Gastroesophageal sphincter (tissue), 4 donors: ENCODE measurements around the gene ELOVL6. TPM values are rescaled to one million over a fixed set of nuclear protein-coding genes. Genes with fewer than 3 reads are reported as not detected.
"Not testable (repeated sequence)": the region's sequence is repeated elsewhere in the genome, so short reads cannot be mapped to it uniquely, and the experiment has no call there.

Experiments
- ATAC-seq: fragments of 150-250 bp; one replicate; pipeline ENCODE4 v1.9.1; 2016; ENCODE audit warnings: mild to moderate bottlenecking, moderate library complexity
- H3K27ac ChIP-seq, 4 donors: fragments of 200-600 bp; sonication (generic) in 3 of 4; 1 replicate in 3 of 4; 2 replicates in 1 of 4; pipeline ENCODE4 v1.5.1; 2016 to 2019
- H3K27me3 ChIP-seq: fragments of 200-600 bp; sonication (generic); one replicate; pipeline ENCODE4 v1.5.1; 2019
- H3K36me3 ChIP-seq, 2 donors: fragments of 200-600 bp; sonication (generic); one replicate each; pipeline ENCODE4 v1.5.1; 2019; ENCODE audit warnings: control low read depth in 1 of 2
- H3K4me1 ChIP-seq, 3 donors: fragments of 200-600 bp; sonication (generic); 1 replicate in 2 of 3; 2 replicates in 1 of 3; pipeline ENCODE4 v1.5.1; 2016 to 2019; ENCODE audit warnings: control low read depth in 2 of 3
- H3K4me3 ChIP-seq, 2 donors: fragments of 200-600 bp; sonication (generic); one replicate each; pipeline ENCODE4 v1.5.1; 2019; ENCODE audit warnings: mild to moderate bottlenecking in 1 of 2, moderate library complexity in 1 of 2
- H3K9me3 ChIP-seq, 3 donors: fragments of 200-600 bp; sonication (generic); one replicate each; pipeline ENCODE4 v1.5.1; 2017 to 2019; ENCODE audit warnings: control low read depth in 2 of 3
- EP300 ChIP-seq: sonication (generic); formaldehyde crosslinking; IDR thresholded peaks from one replicate; pipeline ENCODE4 v1.6.1; 2017; ENCODE audit warnings: antibody characterized with exemption, mild to moderate bottlenecking
- POLR2A ChIP-seq, 2 donors: fragments of 450-650 bp; IDR thresholded peaks; one replicate each; pipeline ENCODE4 v1.6.1; 2017; ENCODE audit warnings: antibody characterized with exemption in 2 of 2, mild to moderate bottlenecking in 2 of 2, moderate library complexity in 1 of 2
- POLR2AphosphoS5 ChIP-seq: sonication (generic); formaldehyde crosslinking; IDR thresholded peaks from one replicate; pipeline ENCODE4 v1.6.1; 2017; ENCODE audit warnings: antibody characterized with exemption
- WGBS, 2 donors: methylation state at CpG; one replicate each; pipeline ENCODE4 v1.1.5; 2018; ENCODE audit warnings: low coverage in 1 of 2; 5-methylcytosine and 5-hydroxymethylcytosine counted together
- total RNA-seq, 4 donors: library from RNA; depleted of rRNA; stranded (reverse); fragments of >200 nt; gene quantifications; one replicate each; pipeline ENCODE4 v1.1.0, GENCODE V29; 2016
- TF ChIP-seq, protein P1 (sequence below), 4 experiments: fragments of 200-600 bp in 2 of 4; fragments of 450-650 bp in 2 of 4; sonication (generic) in 1 of 4; IDR thresholded peaks; one replicate each; pipeline ENCODE4 v1.5.1; 2017 to 2019; ENCODE audit warnings: antibody characterized with exemption in 4 of 4, mild to moderate bottlenecking in 2 of 4, moderate library complexity in 2 of 4

Gene ELOVL6
- total RNA-seq, 4 donors from 2014 or later, result 2.7 to 6.0 (median 3.5) TPM

GRCh38 chr4:110049951-110050925, 148.2 kb downstream of the ELOVL6 start:
- no peak overlapping the region for H3K4me3 ChIP-seq
- H3K9me3 ChIP-seq, result no peaks in the 10 kb centered on the region
- H3K36me3 ChIP-seq, result peaks cover 0 to 5% of the 10 kb centered on the region in 2 donors
- no peaks in the 10 kb centered on the region for H3K27me3 ChIP-seq
- TF ChIP-seq POLR2A (IDR thresholded peaks at IDR 0.05) (no peak), POLR2AphosphoS5 (no peak), EP300 (no peak)
- TF ChIP-seq, protein P1, sequence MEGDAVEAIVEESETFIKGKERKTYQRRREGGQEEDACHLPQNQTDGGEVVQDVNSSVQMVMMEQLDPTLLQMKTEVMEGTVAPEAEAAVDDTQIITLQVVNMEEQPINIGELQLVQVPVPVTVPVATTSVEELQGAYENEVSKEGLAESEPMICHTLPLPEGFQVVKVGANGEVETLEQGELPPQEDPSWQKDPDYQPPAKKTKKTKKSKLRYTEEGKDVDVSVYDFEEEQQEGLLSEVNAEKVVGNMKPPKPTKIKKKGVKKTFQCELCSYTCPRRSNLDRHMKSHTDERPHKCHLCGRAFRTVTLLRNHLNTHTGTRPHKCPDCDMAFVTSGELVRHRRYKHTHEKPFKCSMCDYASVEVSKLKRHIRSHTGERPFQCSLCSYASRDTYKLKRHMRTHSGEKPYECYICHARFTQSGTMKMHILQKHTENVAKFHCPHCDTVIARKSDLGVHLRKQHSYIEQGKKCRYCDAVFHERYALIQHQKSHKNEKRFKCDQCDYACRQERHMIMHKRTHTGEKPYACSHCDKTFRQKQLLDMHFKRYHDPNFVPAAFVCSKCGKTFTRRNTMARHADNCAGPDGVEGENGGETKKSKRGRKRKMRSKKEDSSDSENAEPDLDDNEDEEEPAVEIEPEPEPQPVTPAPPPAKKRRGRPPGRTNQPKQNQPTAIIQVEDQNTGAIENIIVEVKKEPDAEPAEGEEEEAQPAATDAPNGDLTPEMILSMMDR (IDR thresholded peaks at IDR 0.05), result peak; percentile 53 to 76 (median 62)
- H3K4me1 ChIP-seq, result no peaks in the 10 kb centered on the region
- WGBS, 2 donors, result 48 to 49% methylated on average over 4 to 9 of the region's 9 CpGs
- no peak overlapping the region for H3K27ac ChIP-seq
- ATAC-seq, result no peak

- TF ChIP-seq POLR2A (IDR thresholded peaks at IDR 0.05), result no peak
- TF ChIP-seq, protein P1 (IDR thresholded peaks at IDR 0.05), result no peak
- no peak for TF ChIP-seq EP300
- no peak for ATAC-seq
- Histone ChIP-seq H3K4me1 (no peaks in the 10 kb centered on the region), H3K27ac (no peak overlapping the region), H3K4me3 (no peak overlapping the region), H3K9me3 (no peaks in the 10 kb centered on the region), H3K36me3 (peaks cover 0 to 5% of the 10 kb centered on the region in 2 donors), H3K27me3 (no peaks in the 10 kb centered on the region)
- 54 to 85% methylated on average over 3 to 5 of the region's 5 CpGs for WGBS, 2 donors
These were observed 151.8 kb downstream of the ELOVL6 start for GRCh38 chr4:110046588-110047049.

DNA sequence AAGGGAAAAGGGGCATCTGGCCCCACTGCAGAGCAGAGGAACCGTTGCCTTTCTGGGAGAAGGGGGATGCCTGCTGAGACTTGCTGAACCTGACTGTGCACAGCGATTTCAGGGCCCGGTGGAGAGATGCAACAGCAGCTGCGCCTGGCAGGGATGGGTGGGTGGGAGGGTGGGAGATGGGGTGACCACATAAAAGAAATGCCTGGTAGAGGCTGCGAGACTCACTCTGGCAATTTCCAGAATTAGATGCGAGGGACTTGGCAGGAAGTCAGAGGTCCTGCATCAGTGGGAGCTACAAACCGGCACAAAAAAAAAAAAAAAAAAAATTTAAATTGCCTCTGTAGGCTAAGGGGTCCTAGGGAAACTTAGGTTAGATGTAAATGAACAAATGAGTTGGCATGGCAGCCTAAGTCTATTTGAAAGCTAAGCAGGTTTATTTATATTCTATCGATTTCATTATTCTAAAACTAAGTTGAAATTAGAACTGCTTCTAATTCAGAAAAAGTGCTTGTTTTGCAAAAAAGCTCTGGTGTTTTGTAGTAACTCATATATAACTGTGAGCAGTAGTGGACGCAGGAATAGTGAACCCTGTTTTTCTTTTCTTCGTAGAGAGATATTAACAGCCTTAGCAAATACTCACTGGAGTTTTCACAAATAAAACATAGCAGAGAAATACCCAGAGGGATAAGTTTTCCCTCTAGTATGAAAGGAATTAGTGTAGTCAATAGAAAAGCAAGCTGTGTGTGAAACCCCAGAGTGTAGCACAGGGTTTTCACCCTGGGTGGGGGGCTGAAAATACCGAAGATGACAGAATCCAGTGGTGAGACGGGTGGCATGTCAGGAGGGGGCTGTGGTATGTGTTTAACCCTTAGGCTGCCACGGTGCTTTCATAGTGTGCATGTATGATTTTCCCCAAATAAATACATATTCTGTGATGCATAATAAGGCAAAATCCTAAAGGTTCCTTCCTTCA, 155.6 kb downstream of the ELOVL6 start:
- H3K4me1 ChIP-seq, result no peaks in the 10 kb centered on the region
- H3K9me3 ChIP-seq, result no peaks in the 10 kb centered on the region
- no peak overlapping the region for H3K27ac ChIP-seq
- ATAC-seq, result no peak
- H3K4me3 ChIP-seq, result no peak overlapping the region
- no peaks in the 10 kb centered on the region for H3K27me3 ChIP-seq
- 25 to 31% methylated on average over 8 to 12 of the region's 13 CpGs for WGBS, 2 donors
- H3K36me3 ChIP-seq, result no peaks in the 10 kb centered on the region
- TF ChIP-seq POLR2A (IDR thresholded peaks at IDR 0.05) (no peak), EP300 (no peak), POLR2AphosphoS5 (no peak)
- TF ChIP-seq, protein P1 (IDR thresholded peaks at IDR 0.05), result no peak

DNA sequence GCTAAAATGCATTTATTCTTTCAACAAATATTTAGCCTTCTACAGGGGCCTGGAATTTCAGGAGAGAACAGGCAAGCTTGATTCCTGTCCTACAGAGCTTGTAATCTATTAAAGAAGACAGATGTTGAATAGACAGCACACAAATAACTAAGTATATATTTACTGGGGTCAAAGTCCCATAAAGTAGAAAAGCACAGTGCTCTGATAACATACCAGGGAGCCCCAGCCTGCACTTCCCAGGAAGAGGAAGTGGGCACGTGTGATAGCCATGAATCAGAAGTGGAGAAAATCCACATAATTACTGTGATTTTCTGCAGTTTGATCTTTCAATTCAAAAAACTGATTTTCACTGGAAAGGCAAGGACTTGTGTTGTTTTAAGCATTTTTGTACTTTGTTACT, 156.7 kb downstream of the ELOVL6 start:
- Histone ChIP-seq H3K27ac (no peak overlapping the region), H3K9me3 (no peaks in the 10 kb centered on the region), H3K27me3 (no peaks in the 10 kb centered on the region), H3K36me3 (no peaks in the 10 kb centered on the region), H3K4me3 (no peak overlapping the region), H3K4me1 (no peaks in the 10 kb centered on the region)
- no peak for ATAC-seq
- 64 to 89% methylated on average over 1 of the region's 1 CpG for WGBS, 2 donors
- TF ChIP-seq POLR2AphosphoS5 (no peak), POLR2A (IDR thresholded peaks at IDR 0.05) (no peak), EP300 (no peak)
- TF ChIP-seq, protein P1 (IDR thresholded peaks at IDR 0.05), result no peak

DNA sequence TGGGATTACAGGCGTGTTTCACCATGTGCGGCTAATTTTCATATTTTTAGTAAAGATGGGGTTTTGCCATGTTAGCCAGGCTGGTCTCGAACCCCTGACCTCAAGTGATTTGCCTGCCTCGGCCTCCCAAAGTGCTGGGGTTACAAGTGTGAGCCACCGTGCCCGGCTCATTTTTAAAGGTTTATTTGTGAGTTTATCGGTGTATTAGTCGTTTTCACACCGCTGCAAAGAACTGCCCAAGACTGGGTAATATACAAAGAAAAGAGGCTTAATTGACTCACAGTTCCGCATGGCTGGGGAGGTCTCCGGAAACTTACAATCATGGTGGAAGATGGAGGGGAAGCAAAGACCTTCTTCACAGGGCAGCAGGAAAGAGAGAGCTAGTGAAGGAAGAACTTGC, 159.3 kb downstream of the ELOVL6 start:
- H3K4me3 ChIP-seq, H3K36me3 ChIP-seq, ATAC-seq, H3K4me1 ChIP-seq, H3K27ac ChIP-seq, H3K9me3 ChIP-seq, H3K27me3 ChIP-seq: not testable (repeated sequence)
- WGBS, 2 donors, result 94 to 98% methylated on average over 6 to 9 of the region's 11 CpGs
